DND-41 (cell line): Measurements from ENCODE around the gene DDX20.

Experiments used
- ATAC-seq: fragments of 200-7000 bp; cut with Tn5 transposase; 3 replicates; pipeline ENCODE4 v1.9.1; 2021; ENCODE audit warnings: low read depth; ENCODE audit not compliant: insufficient read depth
- DNase-seq: peaks from one replicate; pipeline ENCODE4 v3.0.0-alpha.2; 2020
- H2AFZ ChIP-seq: 2 replicates; pipeline ENCODE4 v1.6.0; 2012; ENCODE audit warnings: low read depth, low read length
- H3K27ac ChIP-seq: 2 replicates; pipeline ENCODE4 v1.5.1; 2012; ENCODE audit warnings: low read length, inconsistent platforms
- H3K27me3 ChIP-seq: fragments of 200-600 bp; sonication (generic); 2 replicates; pipeline ENCODE4 v1.6.0; 2012; ENCODE audit warnings: low read length, mild to moderate bottlenecking, inconsistent platforms; ENCODE audit not compliant: insufficient read depth, poor library complexity
- H3K36me3 ChIP-seq: 2 replicates; pipeline ENCODE4 v1.5.1; 2012; ENCODE audit warnings: low read length, inconsistent platforms; ENCODE audit not compliant: insufficient read depth
- H3K4me1 ChIP-seq: 2 replicates; pipeline ENCODE4 v1.5.1; 2012; ENCODE audit warnings: mild to moderate bottlenecking, low read length; ENCODE audit not compliant: insufficient read depth
- H3K4me2 ChIP-seq: 2 replicates; pipeline ENCODE4 v1.6.0; 2012; ENCODE audit warnings: mild to moderate bottlenecking, moderate library complexity, low read length, inconsistent platforms; ENCODE audit not compliant: insufficient read depth
- H3K4me3 ChIP-seq, 2 experiments: fragments of 200-600 bp in 1 of 2; shearing (Covaris generic) in 1 of 2; 2 replicates each; pipeline ENCODE4 v1.5.1; 2012 to 2016; ENCODE audit warnings: inconsistent platforms in 2 of 2, low read length in 2 of 2, mild to moderate bottlenecking in 2 of 2, low read depth in 1 of 2, moderate library complexity in 1 of 2
- H3K79me2 ChIP-seq: 2 replicates; pipeline ENCODE4 v1.6.0; 2012; ENCODE audit warnings: low read length, inconsistent platforms; ENCODE audit not compliant: insufficient read depth
- H3K9ac ChIP-seq: 2 replicates; pipeline ENCODE4 v1.6.0; 2012; ENCODE audit warnings: low read depth, mild to moderate bottlenecking, inconsistent platforms, low read length, moderate library complexity
- H3K9me3 ChIP-seq: 2 replicates; pipeline ENCODE4 v1.5.1; 2012; ENCODE audit warnings: low read length, moderate library complexity, mild to moderate bottlenecking, inconsistent platforms; ENCODE audit not compliant: insufficient read depth, severe bottlenecking
- H4K20me1 ChIP-seq: 2 replicates; pipeline ENCODE4 v1.6.0; 2012; ENCODE audit warnings: low read length; ENCODE audit not compliant: insufficient read depth
- CTCF ChIP-seq: IDR thresholded peaks from 2 replicates; pipeline ENCODE4 v1.5.1; 2012; ENCODE audit warnings: borderline replicate concordance, low read length, moderate library complexity, mild to moderate bottlenecking; ENCODE audit not compliant: poor library complexity, severe bottlenecking; ENCODE audit errors: extremely low read depth
- EZH2 ChIP-seq: IDR thresholded peaks from 3 replicates; pipeline ENCODE4 v1.6.1; 2012; ENCODE audit warnings: borderline replicate concordance, low read depth, mild to moderate bottlenecking, moderate library complexity, low read length, inconsistent platforms; ENCODE audit not compliant: severe bottlenecking

DDX20 gene

GRCh38 chr1:111755331-111756123 lies at the start of gene DDX20:
DDX20 (plus strand) TSS chr1:111755901; CDS start chr1:111755925, 24 bp downstream.
- Histone ChIP-seq H3K27me3 (no peaks in the 10 kb centered on the region), H3K36me3 (peaks cover 35% of the 10 kb centered on the region), H3K4me3 (peak within 1 kb of the TSS; percentile 80 to 86), H3K4me1 (peaks cover 34% of the 10 kb centered on the region), H2AFZ (peak within 1 kb of the TSS; percentile 93), H3K4me2 (peak within 1 kb of the TSS; percentile 83), H3K27ac (peak within 1 kb of the TSS; percentile 99), H3K79me2 (peaks cover 52% of the 10 kb centered on the region), H3K9me3 (no peaks in the 10 kb centered on the region), H3K9ac (peak within 1 kb of the TSS; percentile 80), H4K20me1 (peaks cover 23% of the 10 kb centered on the region; the same call in 1 of the 2 replicates)
- TF ChIP-seq EZH2 (no peak), CTCF (peak; percentile 98)
- ATAC-seq (peak; percentile 87), DNase-seq (peak; percentile 92)

GRCh38 chr1:111706921-111707320 lies 48.8 kb upstream of the DDX20 start:
- no peak overlapping the region for H3K9ac ChIP-seq
- TF ChIP-seq CTCF (no peak), EZH2 (no peak)
- DNase-seq (no peak), ATAC-seq (no peak)
- H3K4me3 ChIP-seq, result no peak overlapping the region
- no peaks in the 10 kb centered on the region for H3K79me2 ChIP-seq
- no peak overlapping the region for H3K4me2 ChIP-seq
- H2AFZ ChIP-seq, result no peak overlapping the region
- H3K27ac ChIP-seq, result no peak overlapping the region
- no peaks in the 10 kb centered on the region for H3K9me3 ChIP-seq
- peaks cover 66% of the 10 kb centered on the region for H3K36me3 ChIP-seq
- H4K20me1 ChIP-seq, result no peaks in the 10 kb centered on the region
- no peaks in the 10 kb centered on the region for H3K27me3 ChIP-seq
- H3K4me1 ChIP-seq, result no peaks in the 10 kb centered on the region

- no peaks in the 10 kb centered on the region for H3K4me1 ChIP-seq
- H3K79me2 ChIP-seq, result no peaks in the 10 kb centered on the region
- no peak overlapping the region for H3K4me2 ChIP-seq
- DNase-seq (no peak), ATAC-seq (no peak)
- no peaks in the 10 kb centered on the region for H3K27me3 ChIP-seq
- no peak overlapping the region for H3K9ac ChIP-seq
- H3K4me3 ChIP-seq, result no peak overlapping the region
- no peak overlapping the region for H2AFZ ChIP-seq
- H3K9me3 ChIP-seq, result no peaks in the 10 kb centered on the region
- peaks cover 59% of the 10 kb centered on the region for H3K36me3 ChIP-seq
- no peak overlapping the region for H3K27ac ChIP-seq
- H4K20me1 ChIP-seq, result no peaks in the 10 kb centered on the region
- no peak for TF ChIP-seq EZH2
- TF ChIP-seq CTCF, result no peak
Measured at GRCh38 chr1:111707906-111708305, 47.8 kb upstream of the DDX20 start.
